SK-N-SH (cell line): Measurements from ENCODE around the gene TRPV5. TPM values are rescaled to one million over a fixed set of nuclear protein-coding genes. Genes with fewer than 3 reads are reported as not detected.
"Not testable (repeated sequence)": the region's sequence is repeated elsewhere in the genome, so short reads cannot be mapped to it uniquely, and the experiment has no call there.

Source experiments
- CTCF ChIA-PET: fragments of 300-600, 350-600 bp; formaldehyde crosslinking; extraction: SDS; loops from one replicate; lab custom pipeline; 2021; lab: Yijun Ruan, JAX
- POLR2A ChIA-PET: fragments of 350-600 bp; sonication (Branson Sonifier 250); formaldehyde crosslinking; extraction: SDS; loops from one replicate; lab custom pipeline; 2020; ENCODE audit warnings: antibody characterized with exemption, inconsistent platforms; lab: Yijun Ruan, JAX
- DNase-seq: peaks from one replicate; pipeline ENCODE4 v3.0.0; 2012
- H2AFZ ChIP-seq: fragments of 200-600 bp; sonication (generic); 2 replicates; pipeline ENCODE4 v1.8.1; 2016; ENCODE audit warnings: antibody characterized with exemption, mild to moderate bottlenecking, low read depth
- H3F3A ChIP-seq: fragments of 200-600 bp; sonication (generic); replicated peaks from 2 replicates; pipeline ENCODE3; 2016; ENCODE audit warnings: antibody characterized with exemption, mild to moderate bottlenecking; ENCODE audit not compliant: insufficient read depth
- H3K27ac ChIP-seq, 2 experiments: fragments of 200-500 bp in 1 of 2; fragments of 200-600 bp in 1 of 2; sonication (Bioruptor generic) in 1 of 2; sonication (generic), shearing (Covaris generic) in 1 of 2; 2 replicates each; pipeline versions ENCODE4 v1.5.1 to v1.6.1; 2014 to 2016; ENCODE audit warnings: low read depth in 2 of 2, inconsistent platforms in 1 of 2, low read length in 1 of 2, mild to moderate bottlenecking in 1 of 2, mixed read lengths in 1 of 2
- H3K27me3 ChIP-seq: fragments of 200-600 bp; sonication (generic), shearing (Covaris generic); 2 replicates; pipeline ENCODE4 v1.6.1; 2016; ENCODE audit warnings: mixed run types; ENCODE audit not compliant: insufficient read depth
- H3K36me3 ChIP-seq, 2 experiments: fragments of 200-500 bp in 1 of 2; fragments of 200-600 bp in 1 of 2; sonication (Bioruptor generic) in 1 of 2; sonication (generic) in 1 of 2; replicated peaks in 1 of 2; 2 replicates each; pipeline versions ENCODE3 to v1.5.1; 2014 to 2016; ENCODE audit warnings: low read length in 1 of 2, mild to moderate bottlenecking in 1 of 2; ENCODE audit not compliant: insufficient read depth in 2 of 2, control insufficient read depth in 1 of 2
- H3K4me1 ChIP-seq, 2 experiments: fragments of 200-500 bp in 1 of 2; fragments of 200-600 bp in 1 of 2; sonication (Bioruptor generic) in 1 of 2; sonication (generic), shearing (Covaris generic) in 1 of 2; 2 replicates each; pipeline versions ENCODE4 v1.5.1 to v1.6.1; 2014 to 2016; ENCODE audit warnings: low read depth in 1 of 2, low read length in 1 of 2, mixed run types in 1 of 2; ENCODE audit not compliant: insufficient read depth in 2 of 2, control insufficient read depth in 1 of 2
- H3K4me2 ChIP-seq: fragments of 200-600 bp; sonication (generic), shearing (Covaris generic); 2 replicates; pipeline ENCODE4 v1.6.1; 2017; ENCODE audit warnings: mixed run types
- H3K4me3 ChIP-seq, 2 experiments: fragments of 200-500 bp in 1 of 2; fragments of 200-600 bp in 1 of 2; sonication (Bioruptor generic) in 1 of 2; sonication (generic), shearing (Covaris generic) in 1 of 2; 2 replicates each; pipeline versions ENCODE4 v1.5.1 to v1.8.1; 2014 to 2016; ENCODE audit warnings: low read depth in 2 of 2, inconsistent platforms in 1 of 2, low read length in 1 of 2, mild to moderate bottlenecking in 1 of 2, mixed read lengths in 1 of 2, moderate library complexity in 1 of 2
- H3K79me2 ChIP-seq: fragments of 200-600 bp; sonication (generic); 2 replicates; pipeline ENCODE4 v1.8.1; 2017; ENCODE audit warnings: mild to moderate bottlenecking; ENCODE audit not compliant: insufficient read depth
- H3K9ac ChIP-seq: fragments of 200-600 bp; sonication (generic); 2 replicates; pipeline ENCODE4 v1.6.1; 2017; ENCODE audit warnings: mixed run types
- H3K9me2 ChIP-seq: fragments of 200-600 bp; sonication (generic); 2 replicates; pipeline ENCODE4 v1.6.1; 2017; ENCODE audit warnings: mixed run types
- H3K9me3 ChIP-seq: fragments of 200-600 bp; sonication (generic); 2 replicates; pipeline ENCODE4 v1.6.1; 2017; ENCODE audit warnings: mixed run types, mild to moderate bottlenecking, moderate library complexity
- H4K20me1 ChIP-seq: fragments of 200-600 bp; sonication (generic); 2 replicates; pipeline ENCODE4 v1.6.1; 2017; ENCODE audit warnings: mild to moderate bottlenecking, mixed run types; ENCODE audit not compliant: insufficient read depth
- CHD2 ChIP-seq: fragments of 150-350 bp; IDR thresholded peaks from 2 replicates; pipeline ENCODE4 v1.6.1; 2018; ENCODE audit warnings: low read length; ENCODE audit not compliant: partially characterized antibody
- CTCF ChIP-seq: fragments of 200-600 bp; sonication (generic); IDR thresholded peaks from 2 replicates; pipeline ENCODE4 v1.6.1; 2017; ENCODE audit warnings: antibody characterized with exemption, mild to moderate bottlenecking, moderate library complexity
- EP300 ChIP-seq, 2 experiments: IDR thresholded peaks; 2 replicates each; pipeline versions ENCODE4 v1.4.0 to v1.6.1; 2012; ENCODE audit warnings: borderline replicate concordance in 1 of 2, low read depth in 1 of 2, low read length in 1 of 2
- MEF2A ChIP-seq: IDR thresholded peaks from 2 replicates; pipeline ENCODE4 v1.4.0; 2012; ENCODE audit warnings: low read depth, borderline replicate concordance
- POLR2AphosphoS5 ChIP-seq: IDR thresholded peaks from 2 replicates; pipeline ENCODE4 v1.6.1; 2012; ENCODE audit warnings: low read depth, low read length
- TAF1 ChIP-seq: IDR thresholded peaks from 2 replicates; pipeline ENCODE4 v1.6.1; 2012; ENCODE audit warnings: low read depth, mild to moderate bottlenecking, low read length, moderate library complexity, borderline replicate concordance
- USF2 ChIP-seq: fragments of 150-350 bp; IDR thresholded peaks from 2 replicates; pipeline ENCODE4 v1.6.1; 2017; ENCODE audit warnings: antibody characterized with exemption, low read length, low read depth, borderline replicate concordance
- WGBS: methylation state at CpG from one replicate; pipeline ENCODE4 v1.1.6; 2017; ENCODE audit warnings: low lambda C conversion rate; 5-methylcytosine and 5-hydroxymethylcytosine counted together
- polyA plus RNA-seq, 3 experiments: library from polyadenylated mRNA; depleted of rRNA; stranded (reverse); fragments of >200 nt; gene quantifications; 2 replicates each; pipeline ENCODE4 v1.2.3, GENCODE V29; 2012

Gene TRPV5
- not detected in 2 replicates for polyA plus RNA-seq (2012; rRNA removed)
- not detected in 2 replicates for polyA plus RNA-seq (2012; cell fraction: cytosol; rRNA removed)
- not detected in 2 replicates for polyA plus RNA-seq (2012; cell fraction: nucleus; rRNA removed)

- no peaks in the 10 kb centered on the region for H3F3A ChIP-seq
- no peak for TF ChIP-seq CHD2
- H3K79me2 ChIP-seq = no peaks in the 10 kb centered on the region
- no peaks in the 10 kb centered on the region for H3K4me1 ChIP-seq
- DNase-seq = no peak
- WGBS = 42% methylated on average over 4 of the region's 4 CpGs
- ChIA-PET POLR2A (no interaction called here), CTCF (interaction anchor here (1.2 to 3.5 kb wide), 2 partner anchors 70 to 80 kb away, joined by 3 to 10 read pairs; no protein-coding TSS in a partner anchor)
- H3K9ac ChIP-seq = no peak within 1 kb of the TSS
- H3K4me2 ChIP-seq = no peak within 1 kb of the TSS
- H3K27me3 ChIP-seq = peaks cover 51% of the 10 kb centered on the region; the same call in 1 of the 2 replicates
- H3K9me2 ChIP-seq = no peaks in the 10 kb centered on the region
- no peak within 1 kb of the TSS for H3K4me3 ChIP-seq
- H3K9me3 ChIP-seq = no peaks in the 10 kb centered on the region
- H2AFZ ChIP-seq = no peak within 1 kb of the TSS
- H3K36me3 ChIP-seq = no peaks in the 10 kb centered on the region
- no peak within 1 kb of the TSS for H3K27ac ChIP-seq
- no peaks in the 10 kb centered on the region for H4K20me1 ChIP-seq
These were observed at the start of gene TRPV5 for GRCh38 chr7:142933624-142934023. Gene TRPV5, minus strand, starts transcription at chr7:142933746. Its CDS starts 287 bp downstream, at chr7:142933459.

GRCh38 chr7:142978402-142978801 is 44.9 kb upstream of the TRPV5 start:
- 26% methylated on average over 4 of the region's 4 CpGs for WGBS

GRCh38 chr7:142974626-142975025 is 41.1 kb upstream of the TRPV5 start:
- WGBS = 12% methylated on average over 3 of the region's 3 CpGs
- Histone ChIP-seq H2AFZ (no peak overlapping the region), H3K36me3 (no peaks in the 10 kb centered on the region), H4K20me1 (no peaks in the 10 kb centered on the region), H3K4me2 (no peak overlapping the region), H3K9me3 (no peaks in the 10 kb centered on the region), H3K9ac (no peak overlapping the region), H3F3A (no peaks in the 10 kb centered on the region), H3K4me1 (no peaks in the 10 kb centered on the region), H3K4me3 (no peak overlapping the region), H3K79me2 (no peaks in the 10 kb centered on the region), H3K27me3 (no peaks in the 10 kb centered on the region), H3K9me2 (no peaks in the 10 kb centered on the region), H3K27ac (no peak overlapping the region)
- ChIA-PET POLR2A (no interaction called here), CTCF (interaction anchor here (1.0 kb wide), 1 partner anchor 29 kb away, joined by 3 read pairs; no protein-coding TSS in a partner anchor)
- no peak for DNase-seq
- TF ChIP-seq POLR2AphosphoS5 = no peak
- no peak for TF ChIP-seq USF2
- no peak for TF ChIP-seq CTCF
- no peak for TF ChIP-seq MEF2A
- TF ChIP-seq TAF1 = no peak
- TF ChIP-seq EP300 (IDR thresholded peaks at IDR 0.05; ENCODE audit: borderline replicate concordance in 1 of 2, low read depth in 1 of 2, low read length in 1 of 2) = no peak

More at GRCh38 chr7:142978402-142978801, 44.9 kb upstream of the TRPV5 start:
- H3K79me2 ChIP-seq, H3K4me1 ChIP-seq, H2AFZ ChIP-seq, H3K27me3 ChIP-seq, H3K4me2 ChIP-seq, H3K9ac ChIP-seq, POLR2A ChIA-PET, H3F3A ChIP-seq, H3K4me3 ChIP-seq, H3K27ac ChIP-seq, H4K20me1 ChIP-seq, DNase-seq, H3K36me3 ChIP-seq, H3K9me2 ChIP-seq, H3K9me3 ChIP-seq: not testable (repeated sequence)
- CTCF ChIA-PET = interaction anchor here (2.0 kb wide), 1 partner anchor 237 kb away, joined by 4 read pairs; no protein-coding TSS in a partner anchor
